GM12892 (cell line): ENCODE results near the gene CORO2B.

Experiments
- POLR2A ChIP-seq: IDR thresholded peaks from 2 replicates; pipeline ENCODE4 v1.6.1; 2011; ENCODE audit warnings: low read depth, low read length, control low read depth
- POLR2AphosphoS5 ChIP-seq: IDR thresholded peaks from 2 replicates; pipeline ENCODE4 v1.6.1; 2011; ENCODE audit warnings: low read depth, low read length, control low read depth

DNA sequence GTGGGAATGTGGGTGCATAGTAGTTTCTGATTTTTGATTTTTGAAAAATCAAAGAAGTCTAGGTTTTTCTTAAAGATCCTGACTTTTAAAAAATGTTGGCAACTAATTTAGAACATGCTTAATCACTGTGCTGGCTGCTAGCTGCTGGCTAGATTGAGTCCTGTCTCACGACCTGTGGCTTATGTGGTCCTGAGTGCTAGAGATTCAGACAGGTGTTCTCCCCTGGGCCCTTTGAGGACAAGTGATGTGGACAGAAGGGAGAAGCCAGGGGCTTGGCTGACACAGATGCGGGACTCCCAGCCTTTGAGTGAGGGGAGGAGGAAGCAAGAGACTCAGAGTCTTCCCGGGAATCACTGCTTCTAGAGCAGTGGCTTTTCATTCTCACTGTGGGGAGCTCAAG, 47.5 kb downstream of the CORO2B start:
- TF ChIP-seq POLR2A, result no peak
- no peak for TF ChIP-seq POLR2AphosphoS5
